Measurements from ENCODE around the gene VTN.

VTN gene

GRCh38 chr17:28334171-28334570 lies 35.9 kb downstream of the VTN start:
- peak overlapping the region in 1 of 2 donors; percentile 85 for H3K27ac ChIP-seq
- peak overlapping the region; percentile 68 to 89 for H3K4me3 ChIP-seq
- no peaks in the 10 kb centered on the region for H3K27me3 ChIP-seq
- no peaks in the 10 kb centered on the region for H3K9me3 ChIP-seq
- intact Hi-C loops (cut with DNase I; ENCODE audit: low total_unique reads), result loop anchor here (10.0 kb wide), 2 partner anchors 289 to 961 kb away; partner anchors contain the start of genes NLK and NUFIP2
- TF ChIP-seq CTCF (IDR thresholded peaks at IDR 0.05), result no peak
- peaks cover 0 to 48% (median 41%) of the 10 kb centered on the region in 4 donors for H3K4me1 ChIP-seq
- H3K36me3 ChIP-seq, result peaks cover 11 to 33% (median 23%) of the 10 kb centered on the region in 3 donors
- DNase-seq, result no peak

DNA sequence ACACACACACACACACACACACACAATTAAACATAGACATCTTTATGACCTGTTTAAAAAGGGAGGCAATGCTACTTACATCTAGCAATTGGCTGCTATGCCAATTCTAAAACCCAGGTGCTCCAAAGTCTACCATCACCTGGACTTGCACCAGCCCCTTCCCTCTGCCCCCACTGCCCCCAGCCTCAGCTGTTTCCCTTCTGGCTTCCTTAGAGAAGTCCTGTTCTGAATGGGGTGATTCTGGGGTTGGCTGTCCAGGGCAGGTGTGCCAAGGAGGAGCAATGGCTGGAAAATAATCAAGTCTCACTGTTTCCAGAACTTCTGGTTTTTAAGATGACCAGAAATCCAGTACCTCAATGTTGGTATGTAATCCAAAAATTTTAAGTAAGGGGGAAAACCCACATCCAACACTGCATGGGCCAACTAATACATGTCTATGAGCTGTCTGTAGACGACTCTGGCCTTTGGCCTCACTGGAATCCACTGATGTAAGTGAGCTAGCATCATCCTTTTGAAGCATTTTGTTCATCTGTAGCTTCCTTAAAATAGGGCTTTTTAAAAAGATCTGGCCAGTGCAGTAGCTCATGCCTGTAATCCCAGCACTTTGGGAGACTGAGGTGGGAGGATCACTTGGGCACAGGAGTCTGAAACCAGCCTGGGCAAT lies 36.9 kb downstream of the VTN start:
- peaks cover 20 to 41% (median 33%) of the 10 kb centered on the region in 3 donors for H3K36me3 ChIP-seq
- no peak overlapping the region for H3K27ac ChIP-seq
- intact Hi-C loops (cut with DNase I; ENCODE audit: low total_unique reads), result loop anchor here (10.0 kb wide), 2 partner anchors 288 to 962 kb away; partner anchors contain the start of genes NLK and NUFIP2
- no peak for TF ChIP-seq CTCF (IDR thresholded peaks at IDR 0.05)
- no peaks in the 10 kb centered on the region for H3K9me3 ChIP-seq
- H3K27me3 ChIP-seq, result no peaks in the 10 kb centered on the region
- DNase-seq, result no peak
- peaks cover 0 to 42% (median 38%) of the 10 kb centered on the region in 4 donors for H3K4me1 ChIP-seq
- H3K4me3 ChIP-seq, result no peak overlapping the region

DNA sequence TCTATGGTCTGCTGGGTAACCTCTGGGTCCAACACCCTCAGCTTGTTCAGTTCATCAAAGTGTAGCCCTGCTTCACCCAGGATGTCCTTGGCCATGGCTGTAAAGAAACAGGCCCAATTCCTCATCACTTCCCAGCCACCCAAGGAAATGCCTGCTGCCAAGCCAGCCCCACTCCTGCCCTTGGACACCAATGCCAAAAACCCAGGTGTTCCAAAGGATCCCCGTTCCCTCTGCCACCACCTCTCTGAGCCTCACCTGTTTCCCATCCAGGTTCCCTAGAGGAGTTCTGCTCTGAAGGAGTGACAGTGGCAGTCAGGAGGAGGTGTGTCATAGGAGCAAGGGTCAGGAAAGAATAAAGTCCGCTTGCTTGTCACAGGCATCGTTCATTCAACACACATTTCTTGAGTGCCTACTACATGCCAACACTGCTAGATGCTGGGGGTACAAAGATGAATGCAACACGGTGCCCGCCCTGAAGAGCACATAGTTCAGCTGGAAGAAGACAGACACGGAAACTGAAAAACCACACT lies 38.2 kb downstream of the VTN start:
- no peak overlapping the region for H3K27ac ChIP-seq
- DNase-seq, result no peak
- no peak for TF ChIP-seq CTCF (IDR thresholded peaks at IDR 0.05)
- H3K9me3 ChIP-seq, result no peaks in the 10 kb centered on the region
- H3K36me3 ChIP-seq, result peaks cover 31 to 53% (median 42%) of the 10 kb centered on the region in 3 donors
- H3K4me1 ChIP-seq, result peaks cover 0 to 30% (median 25%) of the 10 kb centered on the region in 4 donors
- intact Hi-C loops (cut with DNase I; ENCODE audit: low total_unique reads), result loop anchor here (10.0 kb wide), 2 partner anchors 287 to 963 kb away; partner anchors contain the start of genes NLK and NUFIP2
- H3K27me3 ChIP-seq, result no peaks in the 10 kb centered on the region
- no peak overlapping the region for H3K4me3 ChIP-seq

DNA sequence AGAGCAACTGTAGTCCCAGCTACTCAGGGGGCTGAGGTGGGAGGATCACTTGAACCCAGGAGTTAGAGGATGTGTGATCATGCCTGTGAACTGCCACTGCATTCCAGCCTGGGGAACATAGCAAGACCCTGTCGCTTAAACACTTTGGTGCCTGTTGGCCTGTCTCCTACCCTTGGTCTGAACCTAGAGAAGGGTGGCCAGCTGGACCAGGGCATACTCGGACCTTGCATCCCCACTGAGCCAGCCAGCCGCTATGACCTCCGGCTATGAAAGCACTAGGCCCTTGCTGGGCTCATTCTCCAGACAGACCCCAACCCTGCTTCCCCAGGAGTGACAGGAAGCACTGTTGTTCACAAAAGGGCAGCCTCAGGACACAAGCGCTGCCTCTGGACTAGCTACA lies 39.4 kb downstream of the VTN start:
- H3K36me3 ChIP-seq, result peaks cover 31 to 61% (median 45%) of the 10 kb centered on the region in 3 donors
- intact Hi-C loops (cut with DNase I; ENCODE audit: low total_unique reads), result loop anchor here (10.0 kb wide), 2 partner anchors 286 to 964 kb away; partner anchors contain the start of genes NLK and NUFIP2
- H3K9me3 ChIP-seq, result no peaks in the 10 kb centered on the region
- peaks cover 0 to 22% (median 15%) of the 10 kb centered on the region in 4 donors for H3K4me1 ChIP-seq
- no peak for TF ChIP-seq CTCF (IDR thresholded peaks at IDR 0.05)
- DNase-seq, result no peak
- H3K27me3 ChIP-seq, result no peaks in the 10 kb centered on the region
- no peak overlapping the region for H3K4me3 ChIP-seq
- no peak overlapping the region for H3K27ac ChIP-seq

- no peak overlapping the region for H3K27ac ChIP-seq
- intact Hi-C loops (cut with DNase I; ENCODE audit: low total_unique reads), result no loop called here
- peaks cover 0 to 6% (median under 1%) of the 10 kb centered on the region in 4 donors for H3K4me1 ChIP-seq
- no peaks in the 10 kb centered on the region for H3K27me3 ChIP-seq
- peaks cover 31 to 61% (median 45%) of the 10 kb centered on the region in 3 donors for H3K36me3 ChIP-seq
- no peaks in the 10 kb centered on the region for H3K9me3 ChIP-seq
- TF ChIP-seq CTCF (IDR thresholded peaks at IDR 0.05), result no peak
- no peak for DNase-seq
- H3K4me3 ChIP-seq, result no peak overlapping the region
These were observed 41.8 kb downstream of the VTN start for GRCh38 chr17:28328325-28328724.

Data from tibial artery (tissue), 4 donors.